Stimulated activated naive CD8-positive, alpha-beta T cell treated with anti-CD3 and anti-CD28 coated beads, Interleukin-15, amount 100 ng/mL, for 72 hours (primary cell): ENCODE measurements around the gene MAPK6.
"Not testable (repeated sequence)": the region's sequence is repeated elsewhere in the genome, so short reads cannot be mapped to it uniquely, and the experiment has no call there.

ENCODE experiments used
- ATAC-seq: fragments of 150-1000 bp; cut with Tn5 transposase; 2 replicates; pipeline ENCODE4 v1.10.0; 2021; ENCODE audit warnings: mild to moderate bottlenecking, moderate library complexity
- DNase-seq, 2 donors: peaks; one replicate each; pipeline ENCODE4 v3.0.0; 2021 to 2022
- H3K27ac Mint-ChIP-seq, 2 donors: one replicate each; pipeline ENCODE4 v1.8.0; 2022; ENCODE audit warnings: mild to moderate bottlenecking in 2 of 2, mixed read lengths in 2 of 2, moderate library complexity in 2 of 2
- H3K27me3 Mint-ChIP-seq: one replicate; pipeline ENCODE4 v1.8.0; 2022; ENCODE audit warnings: mixed read lengths
- H3K4me1 Mint-ChIP-seq: one replicate; pipeline ENCODE4 v1.8.0; 2022; ENCODE audit warnings: mild to moderate bottlenecking, mixed read lengths
- H3K4me3 Mint-ChIP-seq, 2 donors: one replicate each; pipeline ENCODE4 v1.8.0; 2022; ENCODE audit warnings: mild to moderate bottlenecking in 2 of 2, mixed read lengths in 2 of 2, moderate library complexity in 1 of 2
- H3K9me3 Mint-ChIP-seq, 2 donors: one replicate each; pipeline ENCODE4 v1.8.0; 2022; ENCODE audit warnings: mixed read lengths in 2 of 2

MAPK6 gene

DNA sequence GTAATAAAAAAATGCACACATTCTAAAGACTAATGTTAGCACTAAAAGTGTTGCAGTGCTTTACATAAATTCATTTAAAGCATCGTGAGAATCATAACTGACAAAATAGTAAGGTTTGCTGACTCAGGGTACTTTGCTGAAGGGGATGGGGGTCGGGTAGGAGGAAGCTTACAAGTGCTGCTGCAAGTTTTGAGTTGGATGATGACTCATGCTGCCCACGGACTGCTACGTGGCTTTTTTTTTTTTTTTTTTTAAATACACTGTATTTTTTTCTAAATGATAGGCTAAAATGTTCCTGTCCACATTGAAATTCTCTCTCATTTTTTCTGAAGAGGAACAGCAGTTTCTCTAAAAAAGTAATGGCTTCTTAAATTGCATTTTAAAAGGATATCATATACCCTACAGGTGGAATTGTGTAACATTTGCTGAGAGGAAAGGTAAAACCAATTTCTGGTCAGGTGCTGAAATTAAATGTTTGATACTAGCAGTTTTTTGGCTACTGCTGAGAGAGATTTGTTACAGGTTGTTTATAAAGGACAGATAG, 2.2 kb downstream of the MAPK6 start:
- peak; percentile 49 for ATAC-seq
- Mint-ChIP-seq H3K4me3 (peak overlapping the region; percentile 88 to 91), H3K27me3 (peaks cover 11% of the 10 kb centered on the region), H3K27ac (peak overlapping the region; percentile 4 to 94), H3K4me1 (peaks cover 44% of the 10 kb centered on the region), H3K9me3 (no peaks in the 10 kb centered on the region)
- peak; percentile 41 to 64 for DNase-seq

DNA sequence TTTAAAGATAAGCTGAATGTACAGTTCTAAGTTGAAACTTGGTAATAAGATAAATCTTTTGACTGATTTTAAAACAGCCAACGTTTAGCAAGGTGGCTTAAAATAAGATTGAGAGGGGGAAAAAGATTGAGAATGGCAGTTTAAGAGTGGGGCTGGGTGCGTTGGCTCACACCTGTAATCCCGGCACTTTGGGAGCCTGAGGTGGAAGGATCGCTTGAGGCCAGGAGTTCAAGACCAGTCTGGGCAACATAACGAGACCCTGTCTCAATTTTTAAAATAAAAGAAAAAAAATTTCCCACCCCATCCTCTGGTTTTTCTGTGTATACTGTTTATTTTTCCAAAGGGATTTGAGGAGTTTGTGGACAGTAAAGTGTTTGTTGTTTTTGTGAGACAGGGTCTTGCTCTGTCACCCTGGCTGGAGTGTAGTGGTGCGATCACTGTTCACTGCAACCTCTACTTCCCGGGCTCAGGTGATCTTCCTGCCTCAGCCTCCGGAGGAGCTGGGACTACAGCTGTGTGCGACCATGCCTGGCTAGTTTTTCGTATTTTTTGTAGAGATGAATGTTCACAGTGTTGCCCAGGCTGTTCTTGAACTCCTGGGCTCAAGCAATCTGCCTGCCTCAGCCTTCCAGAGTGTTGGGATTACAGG, 3.0 kb downstream of the MAPK6 start:
- no peak for ATAC-seq
- H3K9me3 Mint-ChIP-seq, result no peaks in the 10 kb centered on the region
- H3K27me3 Mint-ChIP-seq, result peaks cover 7% of the 10 kb centered on the region
- peaks cover 42% of the 10 kb centered on the region for H3K4me1 Mint-ChIP-seq
- no peak overlapping the region for H3K27ac Mint-ChIP-seq
- H3K4me3 Mint-ChIP-seq, result peak overlapping the region in 1 of 2 donors; percentile 12
- DNase-seq, result no peak

DNA sequence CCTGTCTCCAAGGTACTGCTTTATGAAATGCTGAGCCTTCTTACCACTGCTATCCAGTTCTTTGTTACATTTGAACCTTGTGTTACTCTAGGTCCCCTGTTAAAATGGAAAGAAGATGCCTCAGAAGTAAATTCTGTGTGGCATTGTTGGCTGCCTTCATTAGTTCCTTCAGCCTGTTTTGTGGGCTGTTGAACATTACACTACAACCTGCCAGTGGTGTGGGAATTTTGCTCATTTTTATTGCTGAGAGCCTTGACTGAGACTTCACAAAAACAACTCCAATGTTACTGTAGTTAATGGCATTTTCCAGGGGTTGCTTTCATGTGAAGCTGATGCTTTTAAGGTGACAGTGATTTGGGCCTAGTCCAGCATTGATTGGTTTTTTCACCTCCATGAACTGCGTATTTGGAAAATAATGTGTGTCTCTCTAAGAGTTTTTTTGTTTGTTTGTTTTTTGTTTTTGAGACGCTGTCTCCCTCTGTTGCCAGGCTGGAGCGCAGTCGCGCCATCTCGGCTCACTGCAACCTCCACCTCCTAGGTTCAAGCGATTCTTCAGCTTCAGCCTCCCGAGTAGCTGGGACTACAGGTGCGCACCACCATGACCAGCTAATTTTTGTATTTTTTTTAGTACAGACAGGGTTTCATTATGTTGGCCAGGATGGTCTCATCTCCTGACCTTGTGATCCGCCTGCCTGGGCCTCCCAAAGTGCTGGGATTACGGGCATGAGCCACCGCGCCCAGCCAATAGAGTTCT, 4.3 kb downstream of the MAPK6 start:
- H3K4me1 Mint-ChIP-seq, result peaks cover 36% of the 10 kb centered on the region
- ATAC-seq (no peak), DNase-seq (no peak)
- peak overlapping the region in 1 of 2 donors; percentile 88 for H3K27ac Mint-ChIP-seq
- no peaks in the 10 kb centered on the region for H3K27me3 Mint-ChIP-seq
- H3K4me3 Mint-ChIP-seq, result no peak overlapping the region
- H3K9me3 Mint-ChIP-seq, result no peaks in the 10 kb centered on the region

- ATAC-seq, result no peak
- DNase-seq, result no peak
- Mint-ChIP-seq H3K4me3 (no peak overlapping the region), H3K4me1 (peaks cover 20% of the 10 kb centered on the region), H3K9me3 (peaks cover 0 to 8% of the 10 kb centered on the region in 2 donors), H3K27me3 (no peaks in the 10 kb centered on the region), H3K27ac (no peak overlapping the region)
Observed at GRCh38 chr15:52028431-52029093, 9.5 kb downstream of the MAPK6 start.

- H3K4me3 Mint-ChIP-seq, result no peak overlapping the region
- DNase-seq (no peak), ATAC-seq (no peak)
- no peaks in the 10 kb centered on the region for H3K27me3 Mint-ChIP-seq
- peak overlapping the region in 1 of 2 donors; percentile 23 for H3K27ac Mint-ChIP-seq
- peaks cover 24% of the 10 kb centered on the region for H3K4me1 Mint-ChIP-seq
- peaks cover 0 to 22% of the 10 kb centered on the region in 2 donors for H3K9me3 Mint-ChIP-seq
Observed at GRCh38 chr15:52030010-52030409, 11.0 kb downstream of the MAPK6 start.

DNA sequence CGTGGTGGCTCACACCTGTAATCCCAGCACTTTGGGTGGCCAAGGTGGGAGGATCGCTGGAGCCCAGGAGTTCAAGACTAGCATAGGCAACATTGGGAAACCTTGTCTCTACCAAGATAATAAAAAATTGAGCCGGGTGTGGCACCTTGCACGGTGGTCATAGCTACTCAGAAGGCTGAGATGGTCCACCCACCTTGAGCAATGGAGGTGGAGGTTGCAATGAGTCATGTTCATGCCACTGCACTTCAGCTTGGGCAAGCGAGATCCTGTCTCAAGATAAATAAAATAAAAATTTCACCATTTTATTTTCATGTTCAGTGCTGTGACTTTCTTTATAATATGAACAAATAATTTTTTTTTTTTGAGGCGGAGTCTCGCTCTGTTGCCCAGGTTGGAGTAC, 12.5 kb downstream of the MAPK6 start:
- DNase-seq (no peak), ATAC-seq (no peak)
- Mint-ChIP-seq H3K4me1 (peaks cover 26% of the 10 kb centered on the region), H3K4me3 (no peak overlapping the region), H3K27me3 (no peaks in the 10 kb centered on the region), H3K9me3 (peaks cover 0 to 22% of the 10 kb centered on the region in 2 donors), H3K27ac (no peak overlapping the region)

DNA sequence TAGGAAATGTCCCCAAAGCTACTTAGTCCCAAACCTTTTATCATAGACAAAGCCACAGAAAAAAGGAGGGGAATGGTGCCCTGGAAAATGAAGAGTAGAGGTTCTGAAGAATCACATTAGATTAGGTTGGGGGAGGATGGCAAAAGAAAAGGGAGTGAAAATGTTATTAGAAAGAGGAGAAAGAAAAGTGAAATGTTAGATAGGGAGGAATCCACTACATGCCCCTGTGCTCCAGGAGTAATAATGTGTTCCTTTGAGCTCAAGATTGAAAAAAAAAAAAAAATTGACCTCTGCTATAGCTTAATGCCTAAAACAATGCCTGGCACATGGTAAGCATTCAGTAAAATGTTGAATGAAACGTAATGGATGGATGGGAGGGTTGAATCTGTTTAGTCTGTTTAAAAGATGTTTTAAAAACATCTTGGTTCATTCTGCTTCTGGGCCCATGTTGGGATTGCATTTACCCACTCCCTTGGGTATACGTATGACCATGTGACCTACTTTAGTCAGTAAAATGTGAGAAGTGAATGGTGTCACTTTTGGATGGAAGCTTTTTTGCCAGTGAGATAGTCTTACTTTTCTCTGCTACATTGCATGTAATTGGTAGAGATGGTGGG, 19.0 kb downstream of the MAPK6 start:
- Mint-ChIP-seq H3K27ac (no peak overlapping the region), H3K27me3 (no peaks in the 10 kb centered on the region), H3K9me3 (peaks cover 0 to 20% of the 10 kb centered on the region in 2 donors), H3K4me3 (no peak overlapping the region), H3K4me1 (peaks cover 61% of the 10 kb centered on the region)
- no peak for DNase-seq
- ATAC-seq, result no peak

DNA sequence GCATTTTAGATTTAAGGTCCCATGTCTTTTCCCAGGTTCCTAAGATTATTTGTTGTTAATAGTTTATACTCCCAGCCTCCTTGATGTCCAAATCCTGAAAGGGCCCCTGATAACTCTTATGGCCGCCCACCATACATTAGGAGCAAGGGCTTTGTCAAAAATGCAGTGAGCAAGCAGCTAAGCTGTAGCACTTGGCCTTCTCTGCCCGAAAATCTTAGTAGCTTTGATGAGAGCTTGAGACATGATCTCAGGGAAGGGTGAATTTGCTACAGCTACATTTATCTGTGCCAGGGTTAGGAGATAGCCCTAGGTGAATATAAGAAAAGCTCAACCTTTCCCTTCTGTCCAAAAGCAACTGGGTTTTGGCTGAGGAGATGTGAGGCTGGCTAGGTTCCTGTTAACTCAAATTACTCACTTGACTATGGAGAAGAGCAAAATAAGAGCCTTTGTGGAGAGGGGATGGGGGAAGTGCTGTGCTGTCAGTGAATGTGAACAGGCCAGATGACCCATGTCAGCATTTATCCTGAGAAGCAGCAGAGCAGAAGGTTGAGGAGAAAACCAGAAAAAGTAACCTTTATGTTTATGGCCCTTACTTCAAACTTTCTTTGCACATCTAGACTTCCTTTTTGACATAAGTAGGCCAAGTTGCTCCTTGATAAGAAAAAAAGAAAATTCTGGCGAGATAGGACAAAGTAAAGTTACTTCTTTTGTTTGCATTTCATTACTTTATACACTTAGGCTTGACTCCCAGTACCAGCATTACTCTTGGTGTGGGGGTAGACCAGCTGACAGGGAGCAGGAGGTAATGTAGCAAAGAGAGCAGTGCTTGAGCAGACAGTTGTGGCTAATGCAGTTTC, 21.1 kb downstream of the MAPK6 start:
- Mint-ChIP-seq H3K4me3 (no peak overlapping the region), H3K27ac (peak overlapping the region; percentile 8 to 90), H3K27me3 (no peaks in the 10 kb centered on the region), H3K4me1 (peaks cover 60% of the 10 kb centered on the region), H3K9me3 (no peaks in the 10 kb centered on the region)
- DNase-seq, result no peak
- ATAC-seq, result no peak

- Mint-ChIP-seq H3K4me3 (no peak overlapping the region), H3K27me3 (no peaks in the 10 kb centered on the region), H3K27ac (no peak overlapping the region), H3K4me1 (peaks cover 77% of the 10 kb centered on the region), H3K9me3 (no peaks in the 10 kb centered on the region)
- ATAC-seq (no peak), DNase-seq (no peak)
Observed at GRCh38 chr15:52042051-52042851, 23.2 kb downstream of the MAPK6 start.

GRCh38 chr15:52045795-52046298, 26.8 kb downstream of the MAPK6 start:
- peak overlapping the region; percentile 90 to 95 for H3K27ac Mint-ChIP-seq
- H3K4me1 Mint-ChIP-seq, result peaks cover 46% of the 10 kb centered on the region
- H3K4me3 Mint-ChIP-seq, result peak overlapping the region; percentile 64 to 78
- H3K9me3 Mint-ChIP-seq, H3K27me3 Mint-ChIP-seq: not testable (repeated sequence)
- peak; percentile 83 for ATAC-seq
- DNase-seq, result peak; percentile 21 to 28

DNA sequence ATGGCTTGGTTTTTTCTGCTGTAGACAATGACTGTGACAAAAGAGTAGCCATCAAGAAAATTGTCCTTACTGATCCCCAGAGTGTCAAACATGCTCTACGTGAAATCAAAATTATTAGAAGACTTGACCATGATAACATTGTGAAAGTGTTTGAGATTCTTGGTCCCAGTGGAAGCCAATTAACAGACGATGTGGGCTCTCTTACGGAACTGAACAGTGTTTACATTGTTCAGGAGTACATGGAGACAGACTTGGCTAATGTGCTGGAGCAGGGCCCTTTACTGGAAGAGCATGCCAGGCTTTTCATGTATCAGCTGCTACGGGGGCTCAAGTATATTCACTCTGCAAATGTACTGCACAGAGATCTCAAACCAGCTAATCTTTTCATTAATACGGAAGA, 27.5 kb downstream of the MAPK6 start:
- H3K4me3 Mint-ChIP-seq, result peak overlapping the region in 1 of 2 donors; percentile 78
- H3K27ac Mint-ChIP-seq, result peak overlapping the region; percentile 62 to 90
- H3K27me3 Mint-ChIP-seq, DNase-seq, H3K9me3 Mint-ChIP-seq, ATAC-seq: not testable (repeated sequence)
- peaks cover 39% of the 10 kb centered on the region for H3K4me1 Mint-ChIP-seq

DNA sequence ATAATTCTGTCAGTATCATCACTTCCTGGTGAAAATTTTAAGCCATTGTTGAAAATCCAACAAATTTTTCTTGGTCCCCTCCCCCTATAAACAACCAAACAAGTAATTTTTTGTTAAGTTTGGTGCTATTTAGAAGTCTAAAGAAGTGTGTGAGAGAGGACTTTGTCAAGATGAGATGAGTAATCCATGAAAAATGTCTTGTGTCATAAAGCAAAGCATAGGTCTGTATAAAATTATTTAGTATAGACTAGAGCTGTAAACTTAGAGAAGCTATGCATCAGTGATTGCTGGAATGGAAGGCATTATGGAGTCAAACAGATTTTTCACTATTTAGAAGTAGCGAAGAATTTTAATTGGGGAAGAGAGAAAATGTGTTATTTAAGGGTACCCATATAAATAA, 31.4 kb downstream of the MAPK6 start:
- Mint-ChIP-seq H3K27me3 (no peaks in the 10 kb centered on the region), H3K27ac (no peak overlapping the region), H3K9me3 (no peaks in the 10 kb centered on the region), H3K4me1 (peaks cover 15% of the 10 kb centered on the region), H3K4me3 (no peak overlapping the region)
- DNase-seq, result no peak
- ATAC-seq, result no peak

DNA sequence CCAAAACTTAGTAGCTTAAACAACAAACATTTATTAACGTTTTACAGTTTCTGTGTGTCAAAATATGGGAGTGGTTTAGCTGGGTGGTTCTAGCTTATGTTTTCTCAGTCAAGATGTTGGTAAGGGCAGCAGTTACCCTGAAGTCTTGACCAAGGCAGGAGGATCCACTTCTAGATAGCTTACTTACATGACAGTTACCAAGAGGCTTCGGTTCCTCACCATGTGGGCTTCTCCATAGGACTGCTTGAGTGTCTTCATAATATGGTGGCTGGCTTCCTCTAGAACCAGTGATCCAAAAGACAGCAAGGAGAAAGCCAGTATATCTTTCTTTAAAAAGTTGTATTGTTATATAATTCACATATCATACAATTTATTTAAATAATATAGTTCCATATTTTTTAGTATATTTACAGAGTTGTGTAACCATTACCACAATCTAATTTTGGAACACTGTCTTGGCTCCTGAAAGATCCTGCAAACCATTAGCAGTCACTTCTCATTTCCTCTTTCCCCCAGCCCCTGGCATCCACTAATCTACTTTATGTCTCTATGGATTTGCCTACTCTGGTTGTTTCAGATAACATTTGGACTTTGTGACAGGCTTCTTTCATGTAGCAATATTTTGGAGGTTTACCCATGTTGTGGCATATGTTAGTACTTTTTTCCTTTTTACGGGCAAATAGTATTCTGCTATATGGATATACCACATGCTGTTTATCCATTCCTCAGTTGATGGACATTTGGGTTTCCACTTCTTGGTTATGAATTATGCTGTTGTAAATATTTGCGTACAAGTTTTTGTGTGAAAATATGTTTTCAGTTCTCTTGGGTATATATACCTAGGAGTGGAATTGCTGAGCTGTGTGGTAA, 33.3 kb downstream of the MAPK6 start:
- ATAC-seq (no peak), DNase-seq (no peak)
- Mint-ChIP-seq H3K4me3 (no peak overlapping the region), H3K27me3 (no peaks in the 10 kb centered on the region), H3K9me3 (no peaks in the 10 kb centered on the region), H3K27ac (no peak overlapping the region), H3K4me1 (no peaks in the 10 kb centered on the region)
